GM20000 (cell line): Measurements from ENCODE around the gene HHIPL1.

Experiments
- DNase-seq: peaks from one replicate; pipeline ENCODE4 v3.0.0; 2012; ENCODE audit warnings: low spot score
- TF ChIP-seq, protein P1 (sequence below): IDR thresholded peaks from 2 replicates; pipeline ENCODE4 v1.5.1; 2012; ENCODE audit warnings: mild to moderate bottlenecking, control low read depth; ENCODE audit errors: extremely low read depth, missing control alignments

The HHIPL1 gene

DNA sequence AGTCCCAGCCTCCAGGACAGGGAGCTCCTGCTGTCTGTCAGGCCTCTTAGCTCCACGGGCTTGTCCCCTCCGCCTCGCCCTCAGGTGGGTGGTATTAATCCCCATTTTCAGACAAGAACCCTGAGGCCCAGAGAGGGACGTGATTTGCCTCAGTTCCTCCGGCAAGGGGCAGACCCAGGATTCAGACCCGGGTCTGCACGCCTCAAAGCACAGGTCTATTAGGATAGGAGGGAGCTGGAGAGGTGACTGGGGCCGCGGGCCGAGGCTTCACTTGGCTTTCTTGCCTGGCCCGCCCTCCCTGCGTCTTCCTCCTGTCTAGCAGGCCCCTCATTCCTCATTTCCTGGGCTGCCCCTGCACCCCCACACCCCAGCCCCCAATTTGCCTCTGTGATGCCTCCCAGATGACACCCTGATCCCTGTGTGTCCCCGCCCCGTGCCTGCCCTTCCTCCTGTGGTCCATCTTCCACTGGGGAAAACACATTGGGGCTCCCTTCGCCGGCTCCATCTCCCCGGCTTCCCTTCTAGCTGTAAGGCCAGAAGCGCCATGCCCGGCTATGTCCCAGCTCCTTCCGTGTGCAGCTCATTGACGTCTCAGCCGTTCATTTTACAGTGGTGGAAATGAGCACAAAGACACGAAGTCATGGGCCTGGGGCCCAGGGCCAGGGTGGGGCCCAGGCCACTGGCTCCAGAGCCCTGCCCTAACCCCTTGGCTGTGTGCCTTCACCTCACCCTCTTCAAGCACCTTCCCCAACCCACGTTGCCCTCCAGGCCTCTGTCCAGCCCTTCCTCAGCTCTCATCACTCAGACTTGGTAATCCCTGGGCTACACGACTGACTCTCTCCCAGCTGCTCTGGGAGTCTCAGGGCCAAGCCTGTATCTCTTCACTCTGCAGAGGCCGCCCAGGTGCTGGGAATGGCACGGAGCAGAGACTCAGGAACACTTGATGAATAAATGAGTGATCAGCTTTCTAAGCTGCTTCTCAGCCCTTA, 23.7 kb downstream of the HHIPL1 start:
- TF ChIP-seq, protein P1, sequence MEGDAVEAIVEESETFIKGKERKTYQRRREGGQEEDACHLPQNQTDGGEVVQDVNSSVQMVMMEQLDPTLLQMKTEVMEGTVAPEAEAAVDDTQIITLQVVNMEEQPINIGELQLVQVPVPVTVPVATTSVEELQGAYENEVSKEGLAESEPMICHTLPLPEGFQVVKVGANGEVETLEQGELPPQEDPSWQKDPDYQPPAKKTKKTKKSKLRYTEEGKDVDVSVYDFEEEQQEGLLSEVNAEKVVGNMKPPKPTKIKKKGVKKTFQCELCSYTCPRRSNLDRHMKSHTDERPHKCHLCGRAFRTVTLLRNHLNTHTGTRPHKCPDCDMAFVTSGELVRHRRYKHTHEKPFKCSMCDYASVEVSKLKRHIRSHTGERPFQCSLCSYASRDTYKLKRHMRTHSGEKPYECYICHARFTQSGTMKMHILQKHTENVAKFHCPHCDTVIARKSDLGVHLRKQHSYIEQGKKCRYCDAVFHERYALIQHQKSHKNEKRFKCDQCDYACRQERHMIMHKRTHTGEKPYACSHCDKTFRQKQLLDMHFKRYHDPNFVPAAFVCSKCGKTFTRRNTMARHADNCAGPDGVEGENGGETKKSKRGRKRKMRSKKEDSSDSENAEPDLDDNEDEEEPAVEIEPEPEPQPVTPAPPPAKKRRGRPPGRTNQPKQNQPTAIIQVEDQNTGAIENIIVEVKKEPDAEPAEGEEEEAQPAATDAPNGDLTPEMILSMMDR = no peak

DNA sequence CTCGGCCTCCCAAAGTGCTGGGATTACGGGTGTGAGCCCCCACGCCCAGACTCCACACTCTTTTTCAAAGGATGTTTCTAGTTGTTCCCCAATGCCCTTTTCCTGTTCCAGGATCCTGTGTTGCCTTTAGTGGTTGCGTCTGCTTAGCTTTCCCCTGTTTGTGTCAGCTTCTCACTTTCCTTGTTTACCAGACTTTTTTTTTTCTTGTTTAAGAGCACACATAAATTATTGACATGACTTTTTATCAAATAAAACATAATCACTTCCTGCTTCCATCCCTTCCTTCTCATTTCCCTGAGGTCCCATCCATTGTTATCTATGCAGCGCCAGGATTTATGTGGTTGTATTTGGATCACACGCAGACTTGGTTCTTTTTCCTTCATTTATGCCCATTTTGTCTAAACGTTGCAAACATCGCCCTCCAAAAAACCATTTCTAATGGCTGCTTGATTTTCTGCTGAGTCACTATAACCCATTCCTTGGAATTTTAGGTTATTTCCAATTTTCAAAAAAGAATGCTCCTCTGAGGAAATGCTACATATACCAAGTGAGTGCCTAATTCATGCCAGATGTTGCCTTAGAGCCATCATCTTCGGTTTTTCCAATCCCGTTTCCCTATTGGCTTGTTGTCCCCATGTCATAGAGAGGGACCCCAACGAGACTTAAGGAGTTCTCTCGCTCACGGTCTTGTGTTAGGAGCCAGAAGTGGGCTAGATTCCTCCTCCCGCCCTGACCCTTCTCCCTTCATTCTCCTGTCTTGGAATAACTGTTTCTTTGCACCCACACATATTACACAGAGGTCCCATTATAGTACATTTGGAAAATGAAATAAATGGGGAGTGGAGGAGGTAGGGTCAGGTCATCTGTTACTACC, 25.7 kb downstream of the HHIPL1 start:
- TF ChIP-seq, protein P1 = no peak
- DNase-seq = no peak

More for the DNA sequence above, 23.7 kb downstream of the HHIPL1 start:
- no peak for DNase-seq

DNA sequence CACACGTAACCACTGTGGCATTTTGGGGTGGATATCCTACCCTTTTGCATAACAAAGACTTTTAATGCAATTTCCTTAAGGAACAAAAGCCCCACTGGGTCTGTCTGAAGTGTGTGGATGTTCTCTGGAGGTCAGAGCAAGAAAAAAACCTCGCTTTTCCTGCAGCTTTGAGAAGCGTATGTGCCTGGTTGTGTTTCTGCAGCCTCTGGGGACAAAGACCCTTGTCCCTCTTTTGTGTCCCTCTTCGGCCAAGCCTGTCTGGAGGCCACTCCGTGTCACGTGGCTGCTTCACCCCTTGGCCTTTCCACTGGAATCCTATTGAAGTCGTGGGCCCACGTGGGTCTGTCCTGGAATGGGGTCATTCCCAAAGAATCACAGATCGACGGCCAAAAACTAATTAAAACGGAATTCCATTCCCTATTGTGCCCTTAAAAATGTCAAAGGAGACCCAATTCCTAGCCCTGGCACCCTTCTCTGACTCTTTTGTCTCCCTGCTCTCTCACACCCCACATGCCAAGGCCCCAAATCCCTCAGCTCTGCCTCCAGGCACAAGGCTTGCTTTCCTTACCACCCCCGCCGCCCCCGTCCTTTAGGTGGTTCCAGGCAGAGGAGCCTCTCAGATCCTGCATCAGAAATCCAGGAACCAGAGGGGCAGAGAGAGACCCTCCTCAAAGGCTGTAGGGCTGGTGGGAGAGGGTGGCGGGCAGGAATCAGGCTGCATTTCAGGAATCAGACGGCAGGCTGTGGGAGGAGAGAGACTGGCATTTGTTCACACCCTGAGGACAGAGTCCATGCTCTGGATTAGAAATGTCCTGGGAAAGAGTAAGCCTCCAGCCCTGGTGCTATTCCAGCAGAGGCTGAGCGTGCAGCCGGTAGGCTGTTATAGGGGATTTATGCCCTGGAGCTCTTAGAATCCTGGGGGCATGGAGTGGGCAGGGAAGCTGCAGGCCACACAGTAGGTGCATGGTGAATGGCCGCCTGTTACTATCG, 26.6 kb downstream of the HHIPL1 start:
- TF ChIP-seq, protein P1 = no peak
- DNase-seq = no peak

DNA sequence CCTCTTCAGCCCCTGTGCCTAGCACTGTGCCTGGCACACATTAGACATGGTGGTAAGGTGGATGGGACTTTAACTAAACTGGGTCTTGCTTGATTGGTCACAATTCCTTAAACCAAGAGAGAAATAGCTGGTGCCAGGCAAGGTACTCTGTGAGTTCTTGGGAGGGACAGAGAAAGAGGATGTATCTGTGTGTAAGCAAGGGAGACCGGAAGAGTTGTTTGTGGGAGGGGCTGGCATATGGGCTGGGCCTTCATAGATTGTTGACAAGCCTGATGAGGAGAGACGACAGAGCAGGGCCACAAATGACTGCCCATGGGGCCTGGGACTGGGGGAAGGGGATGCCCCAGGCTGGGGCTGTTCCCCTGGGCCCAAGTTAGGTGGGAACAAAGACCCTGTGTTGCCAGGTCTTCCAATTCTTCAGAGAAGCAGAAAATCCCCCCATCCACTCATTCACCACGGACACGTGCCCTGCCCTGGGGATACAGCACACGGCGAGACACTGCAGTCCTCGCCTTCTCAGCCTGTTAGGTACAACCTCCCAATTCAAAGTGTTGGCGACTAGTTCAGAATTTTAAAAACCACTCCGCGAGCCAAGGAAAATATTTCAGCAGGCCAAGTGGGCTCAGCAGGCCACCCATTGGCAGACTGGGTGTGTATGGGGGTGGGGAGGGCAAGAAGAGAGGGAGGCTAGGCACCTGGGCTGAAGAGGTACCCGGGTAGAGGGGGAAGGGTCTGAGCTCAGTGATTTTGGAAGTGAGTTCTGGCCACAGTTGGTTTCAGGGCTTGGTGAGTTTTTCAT, 27.8 kb downstream of the HHIPL1 start:
- TF ChIP-seq, protein P1 = no peak
- no peak for DNase-seq

DNA sequence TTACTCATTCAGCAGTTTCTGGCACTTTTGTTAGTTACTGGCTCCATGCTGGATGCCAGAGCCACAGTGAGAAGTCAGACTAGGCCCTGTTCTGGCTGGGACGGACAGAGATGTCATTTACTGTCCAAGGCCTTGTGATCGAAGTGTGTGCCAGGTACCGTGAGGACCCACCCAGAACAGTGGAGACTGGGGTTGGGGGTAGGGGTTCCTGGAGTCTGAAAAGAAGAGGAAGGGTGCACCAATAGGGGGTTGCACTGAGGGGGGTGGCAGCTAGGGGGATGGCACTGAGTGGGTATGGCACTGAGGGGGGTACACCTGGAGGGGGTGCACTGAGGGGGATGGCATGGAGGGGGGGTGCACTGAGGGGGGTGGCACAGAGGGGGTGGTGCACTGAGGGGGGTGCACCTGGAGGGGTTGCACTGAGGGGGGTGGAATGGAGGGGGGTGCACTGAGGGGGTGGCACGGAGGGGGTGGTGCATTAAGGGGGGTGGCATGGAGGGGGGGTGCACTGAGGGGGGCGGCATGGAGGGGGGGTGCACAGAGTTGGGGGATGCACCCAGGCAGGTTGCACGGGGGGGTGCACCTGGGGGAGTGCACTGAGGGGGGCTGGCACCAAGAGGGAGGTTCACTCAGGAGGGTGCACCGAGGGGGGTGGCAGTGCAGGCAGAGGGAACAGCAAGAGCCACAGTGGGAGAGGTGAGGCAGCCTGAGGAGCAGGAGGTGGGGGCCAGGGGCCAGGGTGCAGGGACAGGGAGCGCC, 28.6 kb downstream of the HHIPL1 start:
- TF ChIP-seq, protein P1 = no peak
- DNase-seq = no peak
